GM12892 (cell line): ENCODE measurements around the gene FCN3.
A peak's percentile ranks its signal among the peaks of the same experiment; 100 is the strongest.
"Not testable (repeated sequence)": the region's sequence is repeated elsewhere in the genome, so short reads cannot be mapped to it uniquely, and the experiment has no call there.

Experiments used
- DNase-seq: peaks from one replicate; pipeline ENCODE4 v3.0.0; 2011; ENCODE audit not compliant: insufficient read length
- FAIRE-seq: peaks from 2 replicates; lab custom pipeline; 2011; peaks lifted over from hg19 to GRCh38; lab: Jason Lieb, UNC
- POLR2A ChIP-seq: IDR thresholded peaks from 2 replicates; pipeline ENCODE4 v1.6.1; 2011; ENCODE audit warnings: low read depth, low read length, control low read depth
- POLR2AphosphoS5 ChIP-seq: IDR thresholded peaks from 2 replicates; pipeline ENCODE4 v1.6.1; 2011; ENCODE audit warnings: low read depth, low read length, control low read depth
- TAF1 ChIP-seq: IDR thresholded peaks from 2 replicates; pipeline ENCODE4 v1.6.1; 2011; ENCODE audit warnings: low read depth, mild to moderate bottlenecking, control low read depth, low read length, borderline replicate concordance

The FCN3 gene

DNA sequence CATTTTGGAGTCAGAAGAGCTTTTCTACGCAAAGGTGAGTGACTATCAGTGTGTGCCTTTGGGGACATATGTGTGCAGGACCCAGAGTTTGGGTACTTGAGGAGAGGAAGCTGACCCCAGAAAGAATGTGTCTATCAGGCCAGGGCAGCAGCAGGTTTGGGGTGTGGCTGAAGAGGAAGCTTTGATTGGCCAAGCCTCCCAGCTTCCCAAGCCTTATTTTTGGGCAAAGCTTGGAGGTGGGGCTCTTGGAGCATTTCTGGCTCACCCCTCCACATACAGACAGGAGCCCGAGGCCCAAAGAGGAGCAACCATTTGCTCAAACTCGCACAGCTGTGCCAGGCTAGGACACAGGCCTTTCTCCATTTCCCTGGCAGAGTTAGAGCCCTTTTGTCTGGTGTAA lies 22.5 kb upstream of the FCN3 start:
- no peak for TF ChIP-seq TAF1
- no peak for TF ChIP-seq POLR2AphosphoS5
- no peak for TF ChIP-seq POLR2A
- DNase-seq: no peak
- no peak for FAIRE-seq

DNA sequence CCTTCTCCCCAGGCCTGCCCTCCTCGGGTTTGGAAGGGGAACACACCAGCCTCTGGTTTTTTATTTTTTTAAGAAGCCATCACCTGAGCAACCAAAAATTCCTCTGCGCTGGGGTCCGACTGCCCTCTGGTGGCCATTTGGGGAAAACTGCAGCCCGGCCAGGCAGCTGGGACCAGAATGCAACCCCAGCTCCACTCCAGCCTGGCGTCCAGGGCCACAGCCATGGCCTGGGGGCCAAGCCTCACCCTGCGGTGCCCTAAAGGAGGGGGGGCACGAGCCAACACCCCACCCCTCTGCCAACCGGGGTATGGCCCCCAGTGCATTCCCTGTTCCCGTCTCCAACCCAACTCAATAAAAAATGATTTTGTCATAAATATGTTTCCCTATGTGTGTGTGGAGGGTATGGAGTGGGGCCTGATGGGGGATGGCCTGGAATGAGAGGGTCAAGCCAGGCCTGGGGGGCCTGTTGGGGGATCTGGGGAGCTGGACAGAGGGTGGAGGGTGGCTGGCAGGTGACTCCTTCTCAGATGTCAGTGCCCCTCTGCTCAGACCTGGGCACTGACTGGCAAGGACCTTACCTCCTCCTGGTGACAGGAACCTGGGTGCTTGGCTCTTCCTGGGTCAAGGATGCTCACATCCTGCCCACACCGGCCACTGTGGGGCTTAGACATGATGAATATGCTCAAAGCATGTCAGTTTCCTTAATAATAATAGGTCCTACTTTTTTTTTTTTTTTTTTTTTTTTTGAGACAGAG lies 21.0 kb upstream of the FCN3 start:
- FAIRE-seq (peak; percentile 74), DNase-seq (peak; percentile 86)
- TF ChIP-seq POLR2A: no peak
- TF ChIP-seq TAF1: no peak
- TF ChIP-seq POLR2AphosphoS5: no peak

DNA sequence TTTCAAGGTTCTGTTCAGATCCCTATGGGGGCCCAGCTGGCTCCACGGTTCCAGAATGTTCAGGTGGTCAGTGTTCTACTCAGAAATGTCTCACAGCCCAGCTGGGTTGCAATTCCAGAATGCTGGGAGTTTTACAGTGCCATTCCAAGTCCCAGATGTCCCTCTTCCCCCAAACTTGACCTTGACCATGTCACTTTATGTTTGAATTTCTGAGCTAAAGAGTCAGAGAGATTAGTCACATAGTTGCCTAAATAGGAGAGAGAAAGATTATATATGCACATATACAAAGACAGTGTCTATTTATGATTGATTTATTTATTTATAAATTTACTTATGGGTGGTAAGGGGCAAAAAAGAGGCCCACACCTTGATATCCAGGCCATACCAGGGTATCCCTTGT lies 20.3 kb upstream of the FCN3 start:
- DNase-seq: no peak
- TF ChIP-seq POLR2A (no peak), POLR2AphosphoS5 (no peak), TAF1 (no peak)
- FAIRE-seq: no peak

DNA sequence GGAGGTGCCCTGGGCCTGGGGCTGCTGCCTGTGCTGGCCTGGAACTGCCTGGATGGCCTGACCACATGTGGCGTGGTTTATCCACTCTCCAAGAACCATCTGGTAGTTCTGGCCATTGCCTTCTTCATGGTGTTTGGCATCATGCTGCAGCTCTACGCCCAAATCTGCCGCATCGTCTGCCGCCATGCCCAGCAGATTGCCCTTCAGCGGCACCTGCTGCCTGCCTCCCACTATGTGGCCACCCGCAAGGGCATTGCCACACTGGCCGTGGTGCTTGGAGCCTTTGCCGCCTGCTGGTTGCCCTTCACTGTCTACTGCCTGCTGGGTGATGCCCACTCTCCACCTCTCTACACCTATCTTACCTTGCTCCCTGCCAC lies 19.6 kb upstream of the FCN3 start:
- TF ChIP-seq TAF1: no peak
- TF ChIP-seq POLR2AphosphoS5: no peak
- no peak for TF ChIP-seq POLR2A
- FAIRE-seq (no peak), DNase-seq (no peak)

DNA sequence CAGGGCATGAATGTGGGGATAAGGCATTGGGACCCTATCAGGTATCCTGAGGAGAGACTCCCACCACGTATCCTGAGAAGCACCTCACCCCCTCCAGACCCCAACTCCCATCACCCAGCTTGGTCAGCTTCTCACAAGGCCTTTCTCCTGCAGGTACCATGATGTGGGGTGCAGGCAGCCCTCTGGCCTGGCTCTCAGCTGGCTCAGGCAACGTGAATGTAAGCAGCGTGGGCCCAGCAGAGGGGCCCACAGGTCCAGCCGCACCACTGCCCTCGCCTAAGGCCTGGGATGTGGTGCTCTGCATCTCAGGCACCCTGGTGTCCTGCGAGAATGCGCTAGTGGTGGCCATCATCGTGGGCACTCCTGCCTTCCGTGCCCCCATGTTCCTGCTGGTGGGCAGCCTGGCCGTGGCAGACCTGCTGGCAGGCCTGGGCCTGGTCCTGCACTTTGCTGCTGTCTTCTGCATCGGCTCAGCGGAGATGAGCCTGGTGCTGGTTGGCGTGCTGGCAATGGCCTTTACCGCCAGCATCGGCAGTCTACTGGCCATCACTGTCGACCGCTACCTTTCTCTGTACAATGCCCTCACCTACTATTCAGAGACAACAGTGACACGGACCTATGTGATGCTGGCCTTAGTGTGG lies 19.1 kb upstream of the FCN3 start:
- DNase-seq (no peak), FAIRE-seq (no peak)
- TF ChIP-seq TAF1: no peak
- no peak for TF ChIP-seq POLR2A
- TF ChIP-seq POLR2AphosphoS5: no peak

DNA sequence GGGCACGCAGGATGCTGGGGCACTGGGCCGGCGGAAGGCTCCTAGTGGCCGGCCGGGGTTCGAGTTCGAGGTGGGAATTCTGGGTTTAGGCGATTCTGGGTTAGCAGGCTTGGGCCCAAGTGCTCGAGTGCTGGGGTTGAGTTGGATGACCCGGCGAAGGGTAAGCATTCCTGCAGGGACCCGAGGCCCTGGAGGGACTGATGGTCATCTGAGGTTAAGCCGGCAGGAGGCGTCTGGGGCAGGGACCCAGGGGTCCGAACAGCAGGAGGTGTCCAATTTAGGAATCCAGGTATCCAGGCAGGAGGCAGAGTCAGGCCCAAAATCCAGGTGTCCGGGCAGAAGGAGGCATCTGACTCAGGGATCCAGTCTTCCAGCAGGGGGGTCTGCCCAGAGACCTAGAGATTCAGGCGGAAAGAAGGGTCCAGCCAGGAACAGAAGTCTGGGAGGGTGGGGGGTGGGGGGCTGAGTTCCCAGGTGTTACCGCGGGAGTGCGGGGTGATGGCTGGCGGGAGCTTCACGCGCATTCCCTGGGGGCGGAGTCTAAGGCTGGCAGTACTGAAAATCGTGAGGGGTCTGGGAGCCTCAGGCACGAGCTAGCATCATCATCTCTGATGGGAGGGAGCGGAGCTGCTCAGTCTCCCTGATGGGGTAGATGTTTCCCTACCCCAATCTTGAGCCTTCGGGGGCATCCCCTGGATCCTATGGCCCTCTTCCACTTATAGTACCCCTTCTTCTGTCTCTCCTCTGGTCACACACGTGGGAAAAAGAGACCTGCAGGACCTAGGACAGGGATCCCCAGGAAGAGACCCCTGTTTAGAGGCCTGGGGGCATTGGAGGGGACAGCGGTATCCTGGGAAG lies 18.4 kb upstream of the FCN3 start:
- DNase-seq: no peak
- TF ChIP-seq TAF1: no peak
- no peak for TF ChIP-seq POLR2AphosphoS5
- no peak for TF ChIP-seq POLR2A
- no peak for FAIRE-seq

DNA sequence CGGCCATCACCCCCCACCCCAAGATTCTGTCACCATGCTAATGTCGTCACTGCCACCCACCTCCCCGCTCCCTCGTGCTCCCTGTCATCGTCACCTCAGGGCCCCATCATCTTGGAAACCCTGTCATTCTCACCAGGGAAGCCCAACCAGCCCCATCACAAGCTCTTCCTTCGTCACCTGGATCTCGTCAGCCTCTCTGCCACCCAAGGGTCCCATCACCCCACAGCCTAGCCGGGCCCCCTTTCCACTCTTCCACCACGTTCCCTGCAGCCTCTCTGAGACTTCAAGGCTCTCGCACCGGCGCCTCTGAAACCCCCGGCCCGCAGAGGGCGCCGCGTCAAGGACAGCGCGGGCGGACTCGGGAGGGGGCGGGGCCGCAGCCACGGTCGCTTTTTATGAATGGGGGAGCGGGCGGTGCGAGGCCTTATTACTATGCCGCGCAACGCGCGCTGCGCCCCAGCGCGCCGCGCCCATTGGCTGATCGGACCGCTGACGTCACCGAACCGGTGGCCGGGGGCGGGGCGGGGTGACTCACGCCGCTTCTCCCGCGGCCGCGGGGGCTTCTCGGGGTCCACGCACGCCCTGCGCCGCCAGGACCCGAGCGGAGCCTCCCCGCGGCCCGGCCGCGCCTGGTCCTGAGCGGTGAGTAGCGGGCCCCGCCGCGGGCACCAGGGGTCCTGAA lies 17.6 kb upstream of the FCN3 start, which contains the start of gene GPR3:
Gene GPR3 (plus strand): TSS at position 527 of the 682 bp plus-strand sequence. CDS start 1,177 bp downstream, outside the sequence.
- FAIRE-seq (peak; percentile 89), DNase-seq (peak; percentile 93)
- TF ChIP-seq POLR2AphosphoS5 (no peak), TAF1 (no peak), POLR2A (no peak)

DNA sequence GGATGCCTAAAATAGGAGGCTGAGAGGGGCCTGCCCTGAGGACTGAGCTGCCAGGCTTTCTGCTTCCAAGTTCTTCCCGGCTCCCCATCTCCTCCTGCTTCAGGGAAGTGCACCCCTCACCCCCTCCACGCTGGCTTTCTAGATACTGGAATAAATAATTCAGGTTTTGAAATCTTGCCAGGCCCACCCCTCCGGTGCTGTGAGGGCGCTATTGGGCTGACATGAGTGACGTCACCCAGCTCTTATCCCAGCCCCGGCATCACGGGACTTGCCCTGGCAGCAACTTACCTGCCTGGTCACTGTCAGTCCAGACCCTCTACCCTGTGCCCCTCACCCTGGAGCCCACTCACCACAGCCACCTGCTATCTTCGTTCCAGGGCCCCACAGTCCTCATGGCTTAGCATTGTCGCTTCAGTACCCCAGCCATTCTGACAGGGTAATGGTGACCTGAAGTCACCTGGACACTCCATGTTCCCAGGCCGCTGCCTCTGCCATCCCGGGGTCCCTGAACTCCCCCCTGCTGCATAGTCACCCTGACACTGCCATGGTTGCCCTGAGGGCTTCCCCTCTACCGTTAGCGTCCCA lies 17.0 kb upstream of the FCN3 start:
- FAIRE-seq: no peak
- TF ChIP-seq POLR2AphosphoS5: no peak
- no peak for TF ChIP-seq TAF1
- TF ChIP-seq POLR2A: no peak
- DNase-seq: no peak

DNA sequence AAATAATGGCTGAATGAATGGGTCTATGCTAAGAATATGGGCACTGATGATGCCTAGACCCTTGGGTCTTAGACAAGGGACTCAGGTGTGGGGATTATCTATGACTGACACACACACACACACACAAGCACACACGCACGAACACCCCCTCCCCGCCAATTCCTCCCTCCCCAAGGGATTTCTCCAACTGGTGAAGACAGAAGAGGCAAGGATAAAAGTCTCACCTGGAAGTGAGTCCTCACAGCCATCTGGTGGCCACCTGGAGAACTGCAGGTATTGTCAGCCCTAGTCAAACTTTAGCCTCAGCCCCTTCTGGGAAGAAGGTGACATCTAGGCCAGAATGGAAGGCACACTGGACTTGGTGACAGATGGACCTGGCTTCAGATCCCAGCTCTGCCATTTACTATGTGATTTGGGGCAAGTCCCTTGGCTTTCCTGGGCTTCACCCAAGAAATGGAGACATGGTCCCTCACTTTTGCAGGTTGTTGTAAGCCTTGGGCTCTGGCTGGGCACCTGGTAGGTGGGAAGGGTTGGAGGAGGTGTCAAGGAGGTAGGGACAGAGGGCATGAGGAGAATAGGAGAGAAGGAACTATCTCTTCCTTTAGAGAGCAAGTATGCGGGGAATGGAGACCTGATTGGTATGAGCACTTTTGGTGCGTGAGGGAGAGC lies 13.8 kb upstream of the FCN3 start:
- no peak for DNase-seq
- peak; percentile 88 for FAIRE-seq
- TF ChIP-seq POLR2A: no peak
- TF ChIP-seq TAF1: no peak
- no peak for TF ChIP-seq POLR2AphosphoS5

DNA sequence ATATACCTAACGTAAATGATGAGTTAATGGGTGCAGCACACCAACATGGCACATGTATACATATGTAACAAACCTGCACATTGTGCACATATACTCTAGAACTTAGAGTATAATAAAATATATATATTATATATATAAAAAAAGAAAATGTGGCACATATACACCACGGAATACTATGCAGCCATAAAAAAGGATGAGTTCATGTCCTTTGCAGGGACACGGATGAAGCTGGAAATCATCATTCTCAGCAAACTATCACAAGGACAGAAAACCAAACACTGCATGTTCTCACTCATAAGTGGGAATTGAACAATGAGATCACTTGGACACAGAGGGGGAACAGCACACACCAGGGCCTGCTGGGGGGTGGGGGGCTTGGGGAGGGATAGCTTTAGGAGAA lies 10.2 kb upstream of the FCN3 start:
- not testable (repeated sequence) for DNase-seq, FAIRE-seq

DNA sequence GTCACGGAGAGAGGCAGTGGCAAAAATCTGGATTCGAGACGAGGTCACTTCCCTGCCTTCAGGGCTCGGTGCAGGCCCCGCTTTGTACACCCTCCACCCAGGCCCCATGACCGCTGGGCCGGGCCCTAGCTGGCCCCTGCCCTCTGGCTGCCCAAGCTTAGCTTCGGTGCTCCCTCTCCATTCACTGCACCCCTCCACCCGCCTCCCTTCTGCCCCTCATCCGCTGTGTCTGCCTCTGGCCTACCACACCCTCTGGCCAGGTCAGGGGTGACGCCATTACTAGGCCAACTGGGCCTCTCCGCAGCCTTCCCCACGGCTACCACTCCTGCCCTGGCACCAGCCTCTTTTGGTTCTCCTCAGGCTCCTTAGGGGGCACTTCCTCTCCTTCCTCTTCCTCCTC lies 9.0 kb upstream of the FCN3 start:
- FAIRE-seq (no peak), DNase-seq (no peak)
- TF ChIP-seq POLR2A: no peak
- TF ChIP-seq POLR2AphosphoS5: no peak
- TF ChIP-seq TAF1: no peak
